Panc1 (cell line): Measurements from ENCODE around the gene KRTCAP2.

Source experiments
- CTCF ChIP-seq: fragments of 450-650 bp; IDR thresholded peaks from 2 replicates; pipeline ENCODE4 v1.5.1; 2017; ENCODE audit warnings: mild to moderate bottlenecking
- POLR2AphosphoS5 ChIP-seq: IDR thresholded peaks from 2 replicates; pipeline ENCODE4 v1.6.1; 2012; ENCODE audit warnings: mild to moderate bottlenecking, low read depth, low read length, moderate library complexity
- REST ChIP-seq, 2 experiments: IDR thresholded peaks; 2 replicates each; pipeline ENCODE4 v1.6.1; 2011 to 2012; ENCODE audit warnings: low read depth in 2 of 2, control low read depth in 1 of 2, low read length in 1 of 2, mild to moderate bottlenecking in 1 of 2, moderate library complexity in 1 of 2; ENCODE audit not compliant: insufficient read depth in 1 of 2

GRCh38 chr1:155177192-155177917 lies 4.3 kb upstream of the KRTCAP2 start:
- TF ChIP-seq POLR2AphosphoS5 (no peak), REST (IDR thresholded peaks at IDR 0.05; ENCODE audit: insufficient read depth in 1 of 2, low read depth in 2 of 2, low read length in 1 of 2) (no peak), CTCF (no peak)
